Lung (tissue), 12 donors: ENCODE measurements around the gene ZNF83. TPM values are rescaled to one million over a fixed set of nuclear protein-coding genes. Genes with fewer than 3 reads are reported as not detected.
A peak's percentile ranks its signal among the peaks of the same experiment; 100 is the strongest.
"Not testable (repeated sequence)": the region's sequence is repeated elsewhere in the genome, so short reads cannot be mapped to it uniquely, and the experiment has no call there.

Experiments
- ATAC-seq: fragments of 200-7000 bp; cut with Tn5 transposase; one replicate; pipeline ENCODE4 v1.9.1; 2020; ENCODE audit warnings: moderate number of reproducible peaks; ENCODE audit not compliant: insufficient read depth, low FRiP score
- DNase-seq, 3 donors: peaks; one replicate each; pipeline ENCODE4 v3.0.0-alpha.2; 2013 to 2017
- H3K27ac ChIP-seq, 2 donors: one replicate each; pipeline ENCODE4 v1.5.1; 2013; ENCODE audit warnings: mild to moderate bottlenecking in 2 of 2, moderate library complexity in 2 of 2, control low read depth in 1 of 2, inconsistent platforms in 1 of 2, low read depth in 1 of 2, low read length in 1 of 2
- H3K27me3 ChIP-seq, 3 donors: one replicate each; pipeline ENCODE4 v1.5.1; 2013; ENCODE audit warnings: low read length in 2 of 3; ENCODE audit not compliant: control insufficient read depth in 3 of 3, insufficient read depth in 3 of 3
- H3K36me3 ChIP-seq, 4 donors: one replicate each; pipeline ENCODE4 v1.5.1; 2013; ENCODE audit warnings: low read length in 4 of 4, mild to moderate bottlenecking in 1 of 4, moderate library complexity in 1 of 4; ENCODE audit not compliant: control insufficient read depth in 4 of 4, insufficient read depth in 4 of 4
- H3K4me1 ChIP-seq, 5 donors: one replicate each; pipeline ENCODE4 v1.5.1; 2013; ENCODE audit warnings: low read length in 5 of 5, mild to moderate bottlenecking in 2 of 5, moderate library complexity in 1 of 5; ENCODE audit not compliant: control insufficient read depth in 5 of 5, insufficient read depth in 5 of 5
- H3K4me3 ChIP-seq: one replicate; pipeline ENCODE4 v1.5.1; 2013; ENCODE audit warnings: mild to moderate bottlenecking, control low read depth, moderate library complexity
- H3K9ac ChIP-seq, 2 donors: one replicate each; pipeline ENCODE4 v1.5.1; 2013; ENCODE audit warnings: low read length in 2 of 2, control low read depth in 1 of 2; ENCODE audit not compliant: insufficient read depth in 1 of 2
- H3K9me3 ChIP-seq, 4 donors: one replicate each; pipeline ENCODE4 v1.5.1; 2013; ENCODE audit warnings: low read length in 3 of 4, mild to moderate bottlenecking in 1 of 4, moderate library complexity in 1 of 4; ENCODE audit not compliant: control insufficient read depth in 4 of 4, insufficient read depth in 3 of 4
- CTCF ChIP-seq: IDR thresholded peaks from 2 replicates; pipeline ENCODE4 v1.5.1; 2012; ENCODE audit warnings: mild to moderate bottlenecking; ENCODE audit errors: control extremely low read depth, extremely low read depth
- WGBS, 2 donors: extraction: QIAGEN DNeasy Blood & Tissue Kit; methylation state at CpG; one replicate each; pipeline ENCODE4 v1.1.7; 2013; 5-methylcytosine and 5-hydroxymethylcytosine counted together
- polyA plus RNA-seq, 2 donors: library from polyadenylated mRNA; stranded (reverse); fragments of 200-250 nt; gene quantifications; one replicate each; pipeline ENCODE4 v1.2.1, GENCODE V29; 2013
- total RNA-seq, 2 donors: library from RNA; depleted of rRNA in 1 of 2; stranded (reverse); fragments of >200 nt in 1 of 2; gene quantifications; one replicate each; pipeline ENCODE4 v1.2.1, GENCODE V29; 2014 to 2021
- donor health status: control.
- donor health status: control.
- donor health status: Bipolar disorder and iron deficiency.
- donor health status: healthy.
- donor health status: DM: yes; HTN: yes; CAD: no.

ZNF83 gene
- total and polyA plus RNA-seq, 4 donors, result 14.8 to 118 (median 46.2) TPM

- DNase-seq (peak; percentile 96 to 97 (median 96)), ATAC-seq (peak; percentile 99)
- peak within 1 kb of the TSS; percentile 55 for H3K4me3 ChIP-seq
- TF ChIP-seq CTCF, result no peak
- WGBS, 2 donors, result 0 to 1% methylated on average over 57 of the region's 57 CpGs
- peaks cover 2 to 16% (median 10%) of the 10 kb centered on the region in 4 donors for H3K36me3 ChIP-seq
- H3K27me3 ChIP-seq, result no peaks in the 10 kb centered on the region
- peak within 1 kb of the TSS; percentile 61 to 69 for H3K9ac ChIP-seq
- peak within 1 kb of the TSS; percentile 85 to 91 for H3K27ac ChIP-seq
- H3K9me3 ChIP-seq, result peaks cover 0 to 26% (median 0%) of the 10 kb centered on the region in 4 donors
- H3K4me1 ChIP-seq, result peaks cover 0 to 6% (median 0%) of the 10 kb centered on the region in 5 donors
Observed at GRCh38 chr19:52570000-52570861, 67.9 kb downstream of the ZNF83 start, which contains the start of gene ZNF701. ZNF701 (plus strand) TSS chr19:52570287; CDS start chr19:52574148, 3,861 bp downstream.

GRCh38 chr19:52569638-52569999 is 68.5 kb downstream of the ZNF83 start:
- Histone ChIP-seq H3K9ac (peak overlapping the region; percentile 61 to 69), H3K4me3 (peak overlapping the region; percentile 55), H3K36me3 (peaks cover 0 to 15% (median 10%) of the 10 kb centered on the region in 4 donors), H3K9me3 (peaks cover 0 to 29% (median 0%) of the 10 kb centered on the region in 4 donors), H3K27ac (peak overlapping the region; percentile 3 to 85)
- not testable (repeated sequence) for ATAC-seq, H3K4me1 ChIP-seq, H3K27me3 ChIP-seq
- peak in 2 of 3 donors; percentile 63 to 64 for DNase-seq
- WGBS, 2 donors, result 13 to 14% methylated on average over 13 of the region's 13 CpGs

DNA sequence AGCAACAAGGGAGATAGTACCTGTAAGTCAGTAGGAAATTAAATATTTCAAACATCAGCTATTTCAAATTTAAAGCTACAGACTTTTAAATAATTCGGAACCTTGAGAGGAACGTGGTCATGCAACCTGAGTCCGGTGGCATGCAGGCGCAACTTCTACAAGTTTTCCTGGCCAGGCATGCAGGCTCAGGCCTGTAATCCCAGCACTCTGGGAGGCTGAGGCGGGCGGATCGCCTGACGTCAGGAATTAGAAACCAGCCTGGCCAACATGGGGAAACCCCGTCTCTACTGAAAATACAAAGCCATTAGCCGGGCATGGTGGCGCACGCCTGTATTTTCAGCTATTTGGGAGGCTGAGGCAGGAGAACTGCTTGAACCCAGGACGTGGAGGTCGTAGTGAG is 70.2 kb downstream of the ZNF83 start:
- no peaks in the 10 kb centered on the region for H3K27me3 ChIP-seq
- no peak overlapping the region for H3K9ac ChIP-seq
- H3K4me1 ChIP-seq, result peaks cover 0 to 6% (median 0%) of the 10 kb centered on the region in 5 donors
- no peak overlapping the region for H3K27ac ChIP-seq
- ATAC-seq, result no peak
- H3K4me3 ChIP-seq, result no peak overlapping the region
- DNase-seq, result no peak
- H3K36me3 ChIP-seq, result peaks cover 3 to 8% (median 7%) of the 10 kb centered on the region in 4 donors
- no peak for TF ChIP-seq CTCF
- H3K9me3 ChIP-seq, result peaks cover 0 to 23% (median 0%) of the 10 kb centered on the region in 4 donors
- 95 to 96% methylated on average over 14 of the region's 14 CpGs for WGBS, 2 donors

GRCh38 chr19:52566588-52566987 is 71.6 kb downstream of the ZNF83 start:
- ATAC-seq, result no peak
- Histone ChIP-seq H3K27me3 (no peaks in the 10 kb centered on the region), H3K4me3 (no peak overlapping the region), H3K9ac (no peak overlapping the region), H3K4me1 (peaks cover 0 to 6% (median 0%) of the 10 kb centered on the region in 5 donors), H3K27ac (no peak overlapping the region), H3K36me3 (peaks cover 0 to 12% (median 6%) of the 10 kb centered on the region in 4 donors), H3K9me3 (peaks cover 0 to 29% (median 0%) of the 10 kb centered on the region in 4 donors)
- TF ChIP-seq CTCF, result no peak
- WGBS, 2 donors, result 95 to 96% methylated on average over 2 of the region's 2 CpGs
- DNase-seq, result no peak
